ENCODE measurements around the gene RRP7A.

- TF ChIP-seq, protein P1, sequence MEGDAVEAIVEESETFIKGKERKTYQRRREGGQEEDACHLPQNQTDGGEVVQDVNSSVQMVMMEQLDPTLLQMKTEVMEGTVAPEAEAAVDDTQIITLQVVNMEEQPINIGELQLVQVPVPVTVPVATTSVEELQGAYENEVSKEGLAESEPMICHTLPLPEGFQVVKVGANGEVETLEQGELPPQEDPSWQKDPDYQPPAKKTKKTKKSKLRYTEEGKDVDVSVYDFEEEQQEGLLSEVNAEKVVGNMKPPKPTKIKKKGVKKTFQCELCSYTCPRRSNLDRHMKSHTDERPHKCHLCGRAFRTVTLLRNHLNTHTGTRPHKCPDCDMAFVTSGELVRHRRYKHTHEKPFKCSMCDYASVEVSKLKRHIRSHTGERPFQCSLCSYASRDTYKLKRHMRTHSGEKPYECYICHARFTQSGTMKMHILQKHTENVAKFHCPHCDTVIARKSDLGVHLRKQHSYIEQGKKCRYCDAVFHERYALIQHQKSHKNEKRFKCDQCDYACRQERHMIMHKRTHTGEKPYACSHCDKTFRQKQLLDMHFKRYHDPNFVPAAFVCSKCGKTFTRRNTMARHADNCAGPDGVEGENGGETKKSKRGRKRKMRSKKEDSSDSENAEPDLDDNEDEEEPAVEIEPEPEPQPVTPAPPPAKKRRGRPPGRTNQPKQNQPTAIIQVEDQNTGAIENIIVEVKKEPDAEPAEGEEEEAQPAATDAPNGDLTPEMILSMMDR (IDR thresholded peaks at IDR 0.05) = no peak
- no peak for TF ChIP-seq POLR2A (IDR thresholded peaks at IDR 0.05)
Measured at GRCh38 chr22:42500836-42501179, 18.8 kb downstream of the RRP7A start.
